Measurements from ENCODE around the gene BANK1. TPM values are rescaled to one million over a fixed set of nuclear protein-coding genes. Genes with fewer than 3 reads are reported as not detected.

Gene BANK1
- total and polyA plus RNA-seq, 8 donors = 0.31 to 24.3 (median 2.1) TPM; not detected in 1

DNA sequence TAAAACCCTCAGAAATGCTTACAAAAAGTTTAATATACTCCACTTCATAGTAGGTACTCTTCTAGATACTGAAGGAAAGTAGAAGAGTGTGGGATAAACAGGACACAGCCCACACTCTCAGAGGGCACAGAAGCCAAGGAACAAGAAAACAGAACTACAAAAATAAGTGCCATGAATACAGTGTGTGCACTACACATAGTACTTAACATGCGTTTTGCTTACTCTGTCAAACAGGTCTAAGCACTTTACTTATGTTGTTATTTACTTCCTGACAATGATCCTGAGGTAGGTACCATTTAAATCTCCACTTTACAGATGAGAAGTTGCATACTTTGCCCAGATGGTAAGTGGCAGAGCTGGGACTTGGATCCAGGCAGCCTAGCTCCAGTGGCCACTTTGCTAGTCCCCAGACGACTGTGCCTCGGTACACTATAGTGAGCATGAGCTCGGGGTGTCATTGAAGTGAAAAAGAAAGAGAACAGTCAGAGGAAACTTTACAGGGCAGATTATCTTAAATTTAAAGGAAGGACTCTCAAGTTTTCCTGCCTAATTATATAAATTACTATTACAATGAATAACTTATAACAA, 120.3 kb downstream of the BANK1 start:
- no peaks in the 10 kb centered on the region for H3K27me3 ChIP-seq
- H3K4me1 ChIP-seq = no peaks in the 10 kb centered on the region
- H3K27ac ChIP-seq = no peak overlapping the region
- intact Hi-C loops (cut with DNase I; ENCODE audit: low total_unique reads) = no loop called here
- 85 to 92% (median 87%) methylated on average over 4 of the region's 4 CpGs for WGBS, 5 donors
- no peaks in the 10 kb centered on the region for H3K36me3 ChIP-seq
- H3K4me3 ChIP-seq = no peak overlapping the region
- no peak for DNase-seq
- no peak for TF ChIP-seq POLR2AphosphoS5 (IDR thresholded peaks at IDR 0.05)
- peaks cover 0 to 21% (median 7%) of the 10 kb centered on the region in 4 donors for H3K9me3 ChIP-seq

DNA sequence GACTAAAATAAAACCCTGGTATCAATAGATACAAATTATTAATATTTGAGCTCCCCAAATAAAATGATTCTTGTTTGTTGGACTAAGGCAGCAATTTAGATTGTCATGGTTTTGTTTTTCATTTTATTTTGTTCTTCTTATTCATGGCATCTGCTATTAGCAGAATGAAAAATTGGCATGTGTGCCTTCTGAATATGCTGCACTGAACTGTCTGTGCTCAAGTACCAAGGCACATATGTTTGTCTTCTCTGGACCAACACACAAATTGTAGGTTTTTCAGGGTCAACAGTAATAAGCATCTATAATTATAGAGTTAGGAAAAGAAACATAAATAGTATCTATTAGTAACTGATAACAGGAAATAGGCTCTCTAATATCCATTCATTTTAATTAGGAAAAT, 121.1 kb downstream of the BANK1 start:
- TF ChIP-seq EP300 (IDR thresholded peaks at IDR 0.05) (no peak), POLR2AphosphoS5 (IDR thresholded peaks at IDR 0.05) (no peak), POLR2A (IDR thresholded peaks at IDR 0.05) (no peak)
- TF ChIP-seq, protein P1, sequence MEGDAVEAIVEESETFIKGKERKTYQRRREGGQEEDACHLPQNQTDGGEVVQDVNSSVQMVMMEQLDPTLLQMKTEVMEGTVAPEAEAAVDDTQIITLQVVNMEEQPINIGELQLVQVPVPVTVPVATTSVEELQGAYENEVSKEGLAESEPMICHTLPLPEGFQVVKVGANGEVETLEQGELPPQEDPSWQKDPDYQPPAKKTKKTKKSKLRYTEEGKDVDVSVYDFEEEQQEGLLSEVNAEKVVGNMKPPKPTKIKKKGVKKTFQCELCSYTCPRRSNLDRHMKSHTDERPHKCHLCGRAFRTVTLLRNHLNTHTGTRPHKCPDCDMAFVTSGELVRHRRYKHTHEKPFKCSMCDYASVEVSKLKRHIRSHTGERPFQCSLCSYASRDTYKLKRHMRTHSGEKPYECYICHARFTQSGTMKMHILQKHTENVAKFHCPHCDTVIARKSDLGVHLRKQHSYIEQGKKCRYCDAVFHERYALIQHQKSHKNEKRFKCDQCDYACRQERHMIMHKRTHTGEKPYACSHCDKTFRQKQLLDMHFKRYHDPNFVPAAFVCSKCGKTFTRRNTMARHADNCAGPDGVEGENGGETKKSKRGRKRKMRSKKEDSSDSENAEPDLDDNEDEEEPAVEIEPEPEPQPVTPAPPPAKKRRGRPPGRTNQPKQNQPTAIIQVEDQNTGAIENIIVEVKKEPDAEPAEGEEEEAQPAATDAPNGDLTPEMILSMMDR (IDR thresholded peaks at IDR 0.05) = no peak
- no peaks in the 10 kb centered on the region for H3K4me1 ChIP-seq
- intact Hi-C loops (cut with DNase I; ENCODE audit: low total_unique reads) = no loop called here

DNA sequence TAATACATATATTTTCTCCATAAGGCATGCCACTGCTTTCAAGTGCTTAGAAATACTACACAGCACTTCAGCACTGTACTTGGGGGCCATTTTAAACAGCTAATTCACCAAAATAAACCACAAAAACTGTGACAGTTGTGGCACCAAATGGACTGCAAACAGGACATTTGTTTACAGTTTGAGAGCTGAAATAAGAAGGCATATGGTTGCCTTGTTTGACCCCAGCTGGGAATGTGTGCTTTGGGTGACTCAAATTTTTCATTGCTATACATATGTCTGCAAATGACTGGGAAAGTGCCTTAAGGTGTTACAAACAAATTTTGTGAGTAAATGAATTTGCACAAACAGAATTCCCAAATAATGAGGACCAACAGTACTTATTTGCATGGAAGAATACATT, 124.2 kb downstream of the BANK1 start:
- no peaks in the 10 kb centered on the region for H3K4me1 ChIP-seq
- DNase-seq = no peak
- no peak overlapping the region for H3K27ac ChIP-seq
- H3K4me3 ChIP-seq = no peak overlapping the region
- no peaks in the 10 kb centered on the region for H3K27me3 ChIP-seq
- peaks cover 0 to 7% (median 0%) of the 10 kb centered on the region in 4 donors for H3K9me3 ChIP-seq
- TF ChIP-seq, protein P1 (IDR thresholded peaks at IDR 0.05) = no peak
- TF ChIP-seq EP300 (IDR thresholded peaks at IDR 0.05) = no peak
- TF ChIP-seq POLR2A (IDR thresholded peaks at IDR 0.05) = no peak
- no peak for TF ChIP-seq POLR2AphosphoS5 (IDR thresholded peaks at IDR 0.05)
- intact Hi-C loops (cut with DNase I; ENCODE audit: low total_unique reads) = no loop called here
- H3K36me3 ChIP-seq = no peaks in the 10 kb centered on the region

More for the DNA sequence above, 121.1 kb downstream of the BANK1 start:
- H3K9me3 ChIP-seq = peaks cover 0 to 16% (median 5%) of the 10 kb centered on the region in 4 donors
- no peak overlapping the region for H3K4me3 ChIP-seq
- H3K27me3 ChIP-seq = no peaks in the 10 kb centered on the region
- DNase-seq = no peak
- H3K27ac ChIP-seq = no peak overlapping the region
- H3K36me3 ChIP-seq = no peaks in the 10 kb centered on the region

DNA sequence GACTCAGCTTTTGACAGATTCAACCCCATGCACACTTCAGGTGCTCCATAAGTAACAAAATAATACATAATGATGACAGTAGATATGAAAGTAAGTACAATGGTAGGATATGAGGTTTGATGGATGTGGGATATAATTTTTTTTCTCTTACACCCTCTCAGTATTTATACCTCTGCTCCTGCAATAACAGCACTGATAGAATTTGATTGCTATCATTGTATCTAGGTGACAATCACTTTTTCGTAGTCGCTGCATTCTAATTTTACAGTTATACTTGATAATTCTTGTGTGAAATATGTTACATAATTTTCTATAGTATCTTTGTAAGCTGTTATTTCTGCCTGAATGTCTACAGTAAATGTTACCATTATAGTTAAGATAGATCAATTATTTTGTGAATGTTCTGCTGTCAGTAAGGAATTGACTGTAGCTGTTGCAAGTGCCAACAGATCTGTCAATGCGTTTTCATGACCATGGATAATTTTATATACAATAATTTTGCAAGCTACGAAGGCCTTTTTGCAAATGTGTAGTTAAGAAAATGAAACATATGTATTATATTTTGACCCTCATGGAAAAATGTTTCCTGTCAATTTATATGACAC, 128.9 kb downstream of the BANK1 start:
- intact Hi-C loops (cut with DNase I; ENCODE audit: low total_unique reads) = no loop called here
- 90 to 94% (median 93%) methylated on average over 4 of the region's 4 CpGs for WGBS, 5 donors
- Histone ChIP-seq H3K27me3 (no peaks in the 10 kb centered on the region), H3K36me3 (no peaks in the 10 kb centered on the region), H3K27ac (no peak overlapping the region), H3K4me3 (no peak overlapping the region), H3K4me1 (no peaks in the 10 kb centered on the region), H3K9me3 (peaks cover 0 to 3% (median 0%) of the 10 kb centered on the region in 4 donors)
- TF ChIP-seq EP300 (IDR thresholded peaks at IDR 0.05) (no peak), POLR2AphosphoS5 (IDR thresholded peaks at IDR 0.05) (no peak), POLR2A (IDR thresholded peaks at IDR 0.05) (no peak)
- TF ChIP-seq, protein P1 (IDR thresholded peaks at IDR 0.05) = no peak
- no peak for DNase-seq

DNA sequence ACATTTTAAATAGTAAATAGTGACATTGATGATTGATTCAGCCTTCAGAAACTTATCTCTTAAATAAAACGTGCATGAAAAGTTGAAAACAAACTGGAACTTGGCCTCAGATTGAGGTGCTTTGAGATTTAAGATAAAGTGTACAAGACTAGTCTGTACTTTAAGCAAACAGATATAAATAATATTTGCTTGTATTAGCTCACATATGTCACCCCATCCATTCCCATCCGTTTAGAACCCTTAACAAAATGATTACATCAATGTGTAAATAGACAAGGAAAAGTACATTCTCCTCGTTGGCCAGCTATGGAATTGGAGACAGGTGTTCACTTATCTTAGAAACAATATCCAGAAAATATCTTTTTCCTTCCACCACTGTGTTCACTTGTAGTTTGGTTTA, 130.8 kb downstream of the BANK1 start:
- intact Hi-C loops (cut with DNase I; ENCODE audit: low total_unique reads) = no loop called here
- 12 to 35% (median 18%) methylated on average over 3 of the region's 3 CpGs for WGBS, 5 donors
- Histone ChIP-seq H3K27ac (no peak overlapping the region), H3K4me1 (no peaks in the 10 kb centered on the region), H3K9me3 (no peaks in the 10 kb centered on the region), H3K36me3 (no peaks in the 10 kb centered on the region), H3K27me3 (no peaks in the 10 kb centered on the region), H3K4me3 (no peak overlapping the region)
- TF ChIP-seq POLR2AphosphoS5 (IDR thresholded peaks at IDR 0.05) = no peak
- no peak for TF ChIP-seq POLR2A (IDR thresholded peaks at IDR 0.05)
- TF ChIP-seq EP300 (IDR thresholded peaks at IDR 0.05) = no peak
- TF ChIP-seq, protein P1 (IDR thresholded peaks at IDR 0.05) = no peak
- no peak for DNase-seq

All from stomach (tissue), 9 donors.